ENCODE measurements around the gene PPP1R10. TPM values are rescaled to one million over a fixed set of nuclear protein-coding genes. Genes with fewer than 3 reads are reported as not detected.
A peak's percentile ranks its signal among the peaks of the same experiment; 100 is the strongest.

Gene PPP1R10
- total and polyA plus RNA-seq, 2 of the 13 experiments (the other 11 are each of a cell fraction or from before 2014, with no cell fraction given), result 26.3 to 38.4 TPM

DNA sequence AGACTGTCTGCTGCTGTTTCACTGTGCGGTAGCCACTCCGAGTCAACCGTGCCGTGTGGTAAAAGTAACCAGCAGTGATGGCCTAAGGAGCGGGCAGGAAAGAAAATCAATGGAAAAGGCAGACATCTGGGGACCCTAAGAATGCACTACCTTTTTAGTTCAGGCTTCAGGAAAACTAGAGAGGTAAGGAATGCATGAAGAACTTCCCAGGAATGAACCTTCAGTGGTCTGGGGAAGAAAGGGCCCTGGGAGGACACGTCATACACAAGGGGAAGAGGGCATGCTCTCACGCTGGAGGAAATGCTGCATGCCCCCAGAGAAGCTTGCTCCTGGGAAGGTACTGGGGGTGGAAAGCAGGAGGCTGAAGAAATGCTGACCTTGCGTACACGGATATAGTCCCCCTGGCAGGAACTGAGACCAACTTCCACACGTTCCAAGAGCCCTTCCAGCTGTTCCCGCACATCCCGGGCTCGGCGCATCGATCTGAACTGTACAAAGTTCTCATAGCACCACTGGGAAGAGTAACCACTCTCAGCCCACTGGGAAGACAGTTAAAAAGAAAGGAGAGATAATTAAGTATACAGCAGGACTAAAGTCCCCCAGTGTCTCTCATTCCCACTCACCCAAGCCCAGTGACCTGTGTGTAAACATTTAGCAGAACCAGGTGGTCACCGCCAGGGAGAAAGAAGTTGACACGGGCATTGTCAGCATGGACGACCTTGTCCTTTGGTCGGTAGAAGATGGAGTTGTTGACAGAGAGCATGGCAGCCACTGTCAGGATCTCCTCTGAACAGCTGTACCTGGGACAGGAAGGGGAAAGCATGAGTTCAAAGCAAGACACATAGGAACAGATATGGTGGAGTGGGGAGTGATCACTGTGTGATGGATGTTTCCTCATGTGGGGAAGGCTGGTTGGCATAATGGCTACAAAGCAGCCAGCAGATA, 38.0 kb upstream of the PPP1R10 start (continued):
- TF ChIP-seq, protein P1, sequence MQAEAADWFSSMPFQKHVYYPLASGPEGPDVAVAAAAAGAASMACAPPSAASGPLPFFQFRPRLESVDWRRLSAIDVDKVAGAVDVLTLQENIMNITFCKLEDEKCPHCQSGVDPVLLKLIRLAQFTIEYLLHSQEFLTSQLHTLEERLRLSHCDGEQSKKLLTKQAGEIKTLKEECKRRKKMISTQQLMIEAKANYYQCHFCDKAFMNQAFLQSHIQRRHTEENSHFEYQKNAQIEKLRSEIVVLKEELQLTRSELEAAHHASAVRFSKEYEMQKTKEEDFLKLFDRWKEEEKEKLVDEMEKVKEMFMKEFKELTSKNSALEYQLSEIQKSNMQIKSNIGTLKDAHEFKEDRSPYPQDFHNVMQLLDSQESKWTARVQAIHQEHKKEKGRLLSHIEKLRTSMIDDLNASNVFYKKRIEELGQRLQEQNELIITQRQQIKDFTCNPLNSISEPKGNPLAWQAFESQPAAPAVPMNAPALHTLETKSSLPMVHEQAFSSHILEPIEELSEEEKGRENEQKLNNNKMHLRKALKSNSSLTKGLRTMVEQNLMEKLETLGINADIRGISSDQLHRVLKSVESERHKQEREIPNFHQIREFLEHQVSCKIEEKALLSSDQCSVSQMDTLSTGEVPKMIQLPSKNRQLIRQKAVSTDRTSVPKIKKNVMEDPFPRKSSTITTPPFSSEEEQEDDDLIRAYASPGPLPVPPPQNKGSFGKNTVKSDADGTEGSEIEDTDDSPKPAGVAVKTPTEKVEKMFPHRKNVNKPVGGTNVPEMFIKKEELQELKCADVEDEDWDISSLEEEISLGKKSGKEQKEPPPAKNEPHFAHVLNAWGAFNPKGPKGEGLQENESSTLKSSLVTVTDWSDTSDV (CRISPR knock-in tag; IDR thresholded peaks at IDR 0.05), result no peak
- no peak for TF ChIP-seq FOSL1 (CRISPR knock-in tag; IDR thresholded peaks at IDR 0.05; ENCODE audit: borderline replicate concordance)
- TF ChIP-seq ZSCAN21 (CRISPR knock-in tag; IDR thresholded peaks at IDR 0.05; ENCODE audit: borderline replicate concordance), result peak; percentile 82
- no peak for TF ChIP-seq MTA3 (CRISPR knock-in tag; IDR thresholded peaks at IDR 0.05)
- TF ChIP-seq ARHGAP35 (CRISPR knock-in tag; IDR thresholded peaks at IDR 0.05; ENCODE audit: borderline replicate concordance), result peak; percentile 73; the same call in 1 of the 2 replicates
- no peak for TF ChIP-seq ATRX (CRISPR knock-in tag; IDR thresholded peaks at IDR 0.05; ENCODE audit: borderline replicate concordance)
- peak; percentile 90 for TF ChIP-seq MIXL1 (CRISPR knock-in tag; IDR thresholded peaks at IDR 0.05)
- TF ChIP-seq NPAS2 (CRISPR knock-in tag; IDR thresholded peaks at IDR 0.05; ENCODE audit: borderline replicate concordance), result no peak
- TF ChIP-seq, protein P2, sequence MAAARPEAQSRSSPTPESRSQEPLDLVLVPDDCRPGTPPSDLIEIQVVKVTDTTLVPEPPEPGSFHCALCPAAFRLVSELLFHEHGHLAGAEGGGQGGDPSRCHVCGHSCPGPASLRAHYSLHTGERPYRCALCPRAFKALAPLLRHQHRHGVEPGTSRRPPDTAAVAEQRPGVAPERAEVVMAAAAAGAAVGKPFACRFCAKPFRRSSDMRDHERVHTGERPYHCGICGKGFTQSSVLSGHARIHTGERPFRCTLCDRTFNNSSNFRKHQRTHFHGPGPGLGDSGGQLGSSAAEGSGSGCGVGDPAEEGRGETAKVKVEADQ (CRISPR knock-in tag; IDR thresholded peaks at IDR 0.05; ENCODE audit: borderline replicate concordance), result peak; percentile 81
- peak; percentile 59; the same call in 1 of the 2 replicates for TF ChIP-seq FOXP1 (IDR thresholded peaks at IDR 0.05)
- peak; percentile 94 for TF ChIP-seq FOXP1 (CRISPR knock-in tag; IDR thresholded peaks at IDR 0.05)
- peak; percentile 90 for TF ChIP-seq ZNF605 (CRISPR knock-in tag; IDR thresholded peaks at IDR 0.05)
- TF ChIP-seq, protein P3, sequence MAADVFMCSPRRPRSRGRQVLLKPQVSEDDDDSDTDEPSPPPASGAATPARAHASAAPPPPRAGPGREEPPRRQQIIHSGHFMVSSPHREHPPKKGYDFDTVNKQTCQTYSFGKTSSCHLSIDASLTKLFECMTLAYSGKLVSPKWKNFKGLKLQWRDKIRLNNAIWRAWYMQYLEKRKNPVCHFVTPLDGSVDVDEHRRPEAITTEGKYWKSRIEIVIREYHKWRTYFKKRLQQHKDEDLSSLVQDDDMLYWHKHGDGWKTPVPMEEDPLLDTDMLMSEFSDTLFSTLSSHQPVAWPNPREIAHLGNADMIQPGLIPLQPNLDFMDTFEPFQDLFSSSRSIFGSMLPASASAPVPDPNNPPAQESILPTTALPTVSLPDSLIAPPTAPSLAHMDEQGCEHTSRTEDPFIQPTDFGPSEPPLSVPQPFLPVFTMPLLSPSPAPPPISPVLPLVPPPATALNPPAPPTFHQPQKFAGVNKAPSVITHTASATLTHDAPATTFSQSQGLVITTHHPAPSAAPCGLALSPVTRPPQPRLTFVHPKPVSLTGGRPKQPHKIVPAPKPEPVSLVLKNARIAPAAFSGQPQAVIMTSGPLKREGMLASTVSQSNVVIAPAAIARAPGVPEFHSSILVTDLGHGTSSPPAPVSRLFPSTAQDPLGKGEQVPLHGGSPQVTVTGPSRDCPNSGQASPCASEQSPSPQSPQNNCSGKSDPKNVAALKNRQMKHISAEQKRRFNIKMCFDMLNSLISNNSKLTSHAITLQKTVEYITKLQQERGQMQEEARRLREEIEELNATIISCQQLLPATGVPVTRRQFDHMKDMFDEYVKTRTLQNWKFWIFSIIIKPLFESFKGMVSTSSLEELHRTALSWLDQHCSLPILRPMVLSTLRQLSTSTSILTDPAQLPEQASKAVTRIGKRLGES (CRISPR knock-in tag; IDR thresholded peaks at IDR 0.05; ENCODE audit: borderline replicate concordance), result no peak
- peak; percentile 56; the same call in 1 of the 2 replicates for TF ChIP-seq SP5 (CRISPR knock-in tag; IDR thresholded peaks at IDR 0.05; ENCODE audit: borderline replicate concordance, low read depth)
- TF ChIP-seq, protein P4, sequence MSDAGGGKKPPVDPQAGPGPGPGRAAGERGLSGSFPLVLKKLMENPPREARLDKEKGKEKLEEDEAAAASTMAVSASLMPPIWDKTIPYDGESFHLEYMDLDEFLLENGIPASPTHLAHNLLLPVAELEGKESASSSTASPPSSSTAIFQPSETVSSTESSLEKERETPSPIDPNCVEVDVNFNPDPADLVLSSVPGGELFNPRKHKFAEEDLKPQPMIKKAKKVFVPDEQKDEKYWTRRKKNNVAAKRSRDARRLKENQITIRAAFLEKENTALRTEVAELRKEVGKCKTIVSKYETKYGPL (CRISPR knock-in tag; IDR thresholded peaks at IDR 0.05), result no peak
- TF ChIP-seq NFRKB (IDR thresholded peaks at IDR 0.05), result no peak; the same call in 1 of the 2 replicates
- TF ChIP-seq, protein P5, sequence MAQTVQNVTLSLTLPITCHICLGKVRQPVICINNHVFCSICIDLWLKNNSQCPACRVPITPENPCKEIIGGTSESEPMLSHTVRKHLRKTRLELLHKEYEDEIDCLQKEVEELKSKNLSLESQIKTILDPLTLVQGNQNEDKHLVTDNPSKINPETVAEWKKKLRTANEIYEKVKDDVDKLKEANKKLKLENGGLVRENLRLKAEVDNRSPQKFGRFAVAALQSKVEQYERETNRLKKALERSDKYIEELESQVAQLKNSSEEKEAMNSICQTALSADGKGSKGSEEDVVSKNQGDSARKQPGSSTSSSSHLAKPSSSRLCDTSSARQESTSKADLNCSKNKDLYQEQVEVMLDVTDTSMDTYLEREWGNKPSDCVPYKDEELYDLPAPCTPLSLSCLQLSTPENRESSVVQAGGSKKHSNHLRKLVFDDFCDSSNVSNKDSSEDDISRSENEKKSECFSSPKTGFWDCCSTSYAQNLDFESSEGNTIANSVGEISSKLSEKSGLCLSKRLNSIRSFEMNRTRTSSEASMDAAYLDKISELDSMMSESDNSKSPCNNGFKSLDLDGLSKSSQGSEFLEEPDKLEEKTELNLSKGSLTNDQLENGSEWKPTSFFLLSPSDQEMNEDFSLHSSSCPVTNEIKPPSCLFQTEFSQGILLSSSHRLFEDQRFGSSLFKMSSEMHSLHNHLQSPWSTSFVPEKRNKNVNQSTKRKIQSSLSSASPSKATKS (CRISPR knock-in tag; IDR thresholded peaks at IDR 0.05), result no peak
- peak; percentile 94 for TF ChIP-seq MEIS2 (CRISPR knock-in tag; IDR thresholded peaks at IDR 0.05)
- TF ChIP-seq THYN1 (CRISPR knock-in tag; IDR thresholded peaks at IDR 0.05; ENCODE audit: borderline replicate concordance, low read depth), result no peak
- TF ChIP-seq TOPORS (CRISPR knock-in tag; IDR thresholded peaks at IDR 0.05), result 0 out of 2 replicates have a peak, but pooled peaks have one; percentile 81
